ENCODE results near the gene MYO1D.
"Not testable (repeated sequence)": the region's sequence is repeated elsewhere in the genome, so short reads cannot be mapped to it uniquely, and the experiment has no call there.

Gene MYO1D

GRCh38 chr17:32854207-32854606 is 22.7 kb downstream of the MYO1D start:
- no peak for DNase-seq

- DNase-seq = no peak
Measured at GRCh38 chr17:32852811-32853210, 24.1 kb downstream of the MYO1D start.

- no peak for DNase-seq
Measured at GRCh38 chr17:32849879-32850278, 27.0 kb downstream of the MYO1D start.

GRCh38 chr17:32847977-32848376 is 28.9 kb downstream of the MYO1D start:
- DNase-seq = no peak

- no peak for DNase-seq
Measured at GRCh38 chr17:32846143-32846542, 30.8 kb downstream of the MYO1D start.

GRCh38 chr17:32840241-32840640 is 36.7 kb downstream of the MYO1D start:
- no peak for DNase-seq

GRCh38 chr17:32836527-32836926 is 40.4 kb downstream of the MYO1D start:
- DNase-seq = no peak

GRCh38 chr17:32835291-32835761 is 41.6 kb downstream of the MYO1D start:
- no peak for DNase-seq

- no peak for DNase-seq
Measured at GRCh38 chr17:32834104-32834503, 42.8 kb downstream of the MYO1D start.

GRCh38 chr17:32833526-32833925 is 43.4 kb downstream of the MYO1D start:
- no peak for DNase-seq

- DNase-seq = no peak
Measured at GRCh38 chr17:32833076-32833475, 43.8 kb downstream of the MYO1D start.

GRCh38 chr17:32831627-32832243 is 45.2 kb downstream of the MYO1D start:
- no peak for DNase-seq

- no peak for DNase-seq
Measured at GRCh38 chr17:32831223-32831622, 45.7 kb downstream of the MYO1D start.

- no peak for DNase-seq
Measured at GRCh38 chr17:32828822-32829221, 48.1 kb downstream of the MYO1D start.

GRCh38 chr17:32827227-32827626 is 49.7 kb downstream of the MYO1D start:
- DNase-seq = no peak

GRCh38 chr17:32826076-32826475 is 50.8 kb downstream of the MYO1D start:
- no peak for DNase-seq

- no peak for DNase-seq
Measured at GRCh38 chr17:32824334-32824733, 52.6 kb downstream of the MYO1D start.

- no peak for DNase-seq
Measured at GRCh38 chr17:32822996-32823395, 53.9 kb downstream of the MYO1D start.

- not testable (repeated sequence) for DNase-seq
Measured at GRCh38 chr17:32821987-32822934, 54.7 kb downstream of the MYO1D start.

- DNase-seq = no peak
Measured at GRCh38 chr17:32820440-32820839, 56.5 kb downstream of the MYO1D start.

- no peak for DNase-seq
Measured at GRCh38 chr17:32819787-32820186, 57.1 kb downstream of the MYO1D start.

GRCh38 chr17:32819035-32819434 is 57.9 kb downstream of the MYO1D start:
- no peak for DNase-seq

- DNase-seq = no peak
Measured at GRCh38 chr17:32815460-32815859, 61.5 kb downstream of the MYO1D start.

GRCh38 chr17:32814836-32815235 is 62.1 kb downstream of the MYO1D start:
- DNase-seq = no peak

All from NCI-H146 (cell line).